GM12878 (cell line): ENCODE results near the gene SULT2B1. TPM values are rescaled to one million over a fixed set of nuclear protein-coding genes. Genes with fewer than 3 reads are reported as not detected.

Source experiments
- ATF2 ChIP-seq: IDR thresholded peaks from 2 replicates; pipeline ENCODE4 v1.6.1; 2012; ENCODE audit warnings: low read length, inconsistent platforms
- BCL11A ChIP-seq: IDR thresholded peaks from 2 replicates; pipeline ENCODE4 v1.6.1; 2011; ENCODE audit warnings: low read depth, low read length
- BHLHE40 ChIP-seq, 2 experiments: fragments of 450-650 bp in 1 of 2; IDR thresholded peaks; 2 replicates each; pipeline ENCODE4 v1.6.1; 2011 to 2017; ENCODE audit warnings: low read depth in 2 of 2, borderline replicate concordance in 1 of 2, improper control_type of control experiment in 1 of 2, low read length in 1 of 2, mild to moderate bottlenecking in 1 of 2
- BMI1 ChIP-seq: fragments of 450-650 bp; IDR thresholded peaks from 2 replicates; pipeline ENCODE4 v1.6.1; 2016; ENCODE audit warnings: mild to moderate bottlenecking, moderate library complexity, borderline replicate concordance
- EED ChIP-seq: sonication (generic); IDR thresholded peaks from 2 replicates; pipeline ENCODE4 v1.6.1; 2016; ENCODE audit warnings: antibody characterized with exemption, low read depth
- LARP7 ChIP-seq: fragments of 450-650 bp; IDR thresholded peaks from 2 replicates; pipeline ENCODE4 v1.6.1; 2017; ENCODE audit warnings: mild to moderate bottlenecking
- MEF2A ChIP-seq: IDR thresholded peaks from 2 replicates; pipeline ENCODE4 v1.6.1; 2011; ENCODE audit warnings: low read depth, mild to moderate bottlenecking, low read length, moderate library complexity; ENCODE audit not compliant: insufficient read depth
- PAX8 ChIP-seq: fragments of 450-650 bp; IDR thresholded peaks from 2 replicates; pipeline ENCODE4 v1.6.1; 2017; ENCODE audit warnings: mild to moderate bottlenecking, moderate library complexity
- SIX5 ChIP-seq: IDR thresholded peaks from 2 replicates; pipeline ENCODE4 v1.6.1; 2011; ENCODE audit warnings: mild to moderate bottlenecking, low read depth, low read length, moderate library complexity; ENCODE audit not compliant: severe bottlenecking
- SMAD1 ChIP-seq: fragments of 450-650 bp; IDR thresholded peaks from 2 replicates; pipeline ENCODE4 v1.6.1; 2018; ENCODE audit warnings: mild to moderate bottlenecking, low read depth; ENCODE audit not compliant: partially characterized antibody
- ZNF207 ChIP-seq: fragments of 450-650 bp; IDR thresholded peaks from 2 replicates; pipeline ENCODE4 v1.6.1; 2014; ENCODE audit warnings: antibody characterized with exemption, mild to moderate bottlenecking, borderline replicate concordance
- ZNF217 ChIP-seq: fragments of 450-650 bp; IDR thresholded peaks from 2 replicates; pipeline ENCODE4 v1.6.1; 2017; ENCODE audit warnings: antibody characterized with exemption, mild to moderate bottlenecking
- ZNF24 ChIP-seq: fragments of 450-650 bp; IDR thresholded peaks from 2 replicates; pipeline ENCODE4 v1.6.1; 2017; ENCODE audit warnings: antibody characterized with exemption, mild to moderate bottlenecking
- ZNF274 ChIP-seq: IDR thresholded peaks from one replicate; pipeline ENCODE4 v1.8.0; 2011; ENCODE audit not compliant: insufficient read length, insufficient read depth
- ZSCAN29 ChIP-seq: fragments of 450-650 bp; IDR thresholded peaks from 2 replicates; pipeline ENCODE4 v1.6.1; 2017; ENCODE audit warnings: mild to moderate bottlenecking, moderate library complexity
- polyA plus RNA-seq, 11 experiments: library from polyadenylated mRNA; depleted of rRNA in 4 of 11; unstranded in 6 of 11; stranded (reverse) in 5 of 11; fragments of >200 nt; fragmentation: Nextera tagmentation in 4 of 11; fragmentation: Illumina TruSeq in 1 of 11; extraction: Ambion mirVana in 4 of 11; extraction: Trizol in 1 of 11; gene quantifications; 1 replicate in 1 of 11; 2 replicates in 10 of 11; pipeline versions ENCODE4 v1.2.1 to v1.2.3, GENCODE V29; 2011 to 2016; ENCODE audit warnings: inconsistent platforms in 2 of 11, missing spikeins in 2 of 11, low read depth in 1 of 11
- total RNA-seq, 4 experiments: library from RNA; depleted of rRNA in 3 of 4; stranded (reverse); fragments of >200 nt in 3 of 4; fragmentation: Illumina TruSeq in 1 of 4; extraction: Trizol in 1 of 4; gene quantifications; 2 replicates each; pipeline versions ENCODE4 v1.2.1 to v1.2.3, GENCODE V29; 2013 to 2021
- TF ChIP-seq, protein P1 (sequence below): fragments of 450-650 bp; IDR thresholded peaks from 2 replicates; pipeline ENCODE4 v1.6.1; 2016; ENCODE audit warnings: mild to moderate bottlenecking
- TF ChIP-seq, protein P2 (sequence below): fragments of 450-650 bp; IDR thresholded peaks from 2 replicates; pipeline ENCODE4 v1.6.1; 2017; ENCODE audit warnings: mild to moderate bottlenecking

Gene SULT2B1
- total and polyA plus RNA-seq, 10 of the 15 experiments (the other 5 are each of a cell fraction or from before 2014, with no cell fraction given) = 0.11 to 0.14 TPM; not detected in 8

DNA sequence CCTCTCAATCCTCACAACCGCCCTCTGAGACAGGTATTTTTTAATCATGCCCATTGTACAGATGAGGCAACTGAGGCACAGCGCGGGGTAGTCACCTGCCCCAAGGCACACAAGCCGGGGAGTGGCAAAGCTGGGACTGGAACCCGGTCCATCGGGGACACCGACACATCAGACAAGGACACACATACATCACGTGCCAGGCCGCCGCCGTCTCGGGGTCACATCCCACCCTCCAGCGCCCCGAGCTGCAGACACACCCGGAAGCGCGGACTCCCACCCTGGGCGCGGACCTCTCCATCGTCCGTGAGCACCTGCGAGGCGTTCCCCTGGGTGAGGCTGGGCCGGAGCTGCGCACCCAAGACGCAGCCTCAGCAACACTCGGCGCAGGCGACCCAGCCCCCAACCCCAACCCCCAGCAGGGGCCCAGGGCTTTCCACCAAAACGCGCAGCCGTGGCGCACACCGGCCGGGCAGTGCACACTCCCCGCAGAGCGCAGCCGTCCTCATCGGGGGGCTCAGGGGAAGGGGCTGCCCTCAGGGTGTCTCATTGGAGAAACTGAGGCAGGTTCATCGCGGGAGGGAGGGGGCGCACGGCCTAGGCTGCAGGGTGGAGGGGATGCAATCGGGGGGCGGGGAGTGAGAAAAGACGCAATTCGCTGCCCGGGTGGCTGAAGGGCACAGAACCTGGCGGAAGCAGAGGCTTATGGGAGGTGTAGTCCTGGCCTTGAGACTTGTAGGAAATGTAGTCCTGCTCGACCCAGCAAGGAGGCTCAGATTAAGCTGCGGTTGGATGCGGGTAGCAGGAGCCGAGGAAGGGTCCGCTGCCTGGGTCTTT, 38.5 kb upstream of the SULT2B1 start (continued):
- TF ChIP-seq BCL11A = no peak
- TF ChIP-seq BHLHE40 (IDR thresholded peaks at IDR 0.05; ENCODE audit: borderline replicate concordance in 1 of 2, low read depth in 2 of 2, low read length in 1 of 2) = peak in 1 of 2 experiments; percentile 80; a peak in 2 of 4 replicates
- TF ChIP-seq MEF2A = no peak
- TF ChIP-seq BMI1 = no peak
- TF ChIP-seq ZNF274 = no peak
- no peak for TF ChIP-seq PAX8
- no peak for TF ChIP-seq ZNF24
- no peak for TF ChIP-seq SMAD1
- peak; percentile 91 for TF ChIP-seq SIX5
- TF ChIP-seq EED = no peak
- no peak for TF ChIP-seq ZSCAN29
- TF ChIP-seq ATF2 = no peak
- TF ChIP-seq, protein P1, sequence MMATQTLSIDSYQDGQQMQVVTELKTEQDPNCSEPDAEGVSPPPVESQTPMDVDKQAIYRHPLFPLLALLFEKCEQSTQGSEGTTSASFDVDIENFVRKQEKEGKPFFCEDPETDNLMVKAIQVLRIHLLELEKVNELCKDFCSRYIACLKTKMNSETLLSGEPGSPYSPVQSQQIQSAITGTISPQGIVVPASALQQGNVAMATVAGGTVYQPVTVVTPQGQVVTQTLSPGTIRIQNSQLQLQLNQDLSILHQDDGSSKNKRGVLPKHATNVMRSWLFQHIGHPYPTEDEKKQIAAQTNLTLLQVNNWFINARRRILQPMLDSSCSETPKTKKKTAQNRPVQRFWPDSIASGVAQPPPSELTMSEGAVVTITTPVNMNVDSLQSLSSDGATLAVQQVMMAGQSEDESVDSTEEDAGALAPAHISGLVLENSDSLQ = no peak
- TF ChIP-seq ZNF217 = no peak
- TF ChIP-seq LARP7 = no peak; the same call in 1 of the 2 replicates
- no peak for TF ChIP-seq ZNF207
- TF ChIP-seq, protein P2, sequence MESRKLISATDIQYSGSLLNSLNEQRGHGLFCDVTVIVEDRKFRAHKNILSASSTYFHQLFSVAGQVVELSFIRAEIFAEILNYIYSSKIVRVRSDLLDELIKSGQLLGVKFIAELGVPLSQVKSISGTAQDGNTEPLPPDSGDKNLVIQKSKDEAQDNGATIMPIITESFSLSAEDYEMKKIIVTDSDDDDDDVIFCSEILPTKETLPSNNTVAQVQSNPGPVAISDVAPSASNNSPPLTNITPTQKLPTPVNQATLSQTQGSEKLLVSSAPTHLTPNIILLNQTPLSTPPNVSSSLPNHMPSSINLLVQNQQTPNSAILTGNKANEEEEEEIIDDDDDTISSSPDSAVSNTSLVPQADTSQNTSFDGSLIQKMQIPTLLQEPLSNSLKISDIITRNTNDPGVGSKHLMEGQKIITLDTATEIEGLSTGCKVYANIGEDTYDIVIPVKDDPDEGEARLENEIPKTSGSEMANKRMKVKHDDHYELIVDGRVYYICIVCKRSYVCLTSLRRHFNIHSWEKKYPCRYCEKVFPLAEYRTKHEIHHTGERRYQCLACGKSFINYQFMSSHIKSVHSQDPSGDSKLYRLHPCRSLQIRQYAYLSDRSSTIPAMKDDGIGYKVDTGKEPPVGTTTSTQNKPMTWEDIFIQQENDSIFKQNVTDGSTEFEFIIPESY = no peak
